SK-N-SH treated with all-trans-retinoic acid at 6 μM for 48 hours (cell line): Measurements from ENCODE around the gene DCTD.

ENCODE experiments used
- BACH2 ChIP-seq: fragments of 250-450 bp; sonication (Bioruptor Pico); IDR thresholded peaks from 2 replicates; pipeline ENCODE4 v1.9.0; 2021; ENCODE audit warnings: mild to moderate bottlenecking, borderline replicate concordance
- ESRRG ChIP-seq: fragments of 250-450 bp; sonication (Bioruptor Pico); IDR thresholded peaks from 2 replicates; pipeline ENCODE4 v1.6.1; 2021; ENCODE audit warnings: mild to moderate bottlenecking
- ISL1 ChIP-seq: fragments of 250-450 bp; sonication (Bioruptor Pico); IDR thresholded peaks from 2 replicates; pipeline ENCODE4 v2.1.2; 2022; ENCODE audit warnings: mild to moderate bottlenecking, moderate library complexity
- PPARA ChIP-seq: fragments of 250-450 bp; sonication (Bioruptor Pico); IDR thresholded peaks from 2 replicates; pipeline ENCODE4 v1.5.0; 2020; ENCODE audit warnings: mild to moderate bottlenecking, borderline replicate concordance
- SNAI2 ChIP-seq: fragments of 250-450 bp; sonication (Bioruptor Pico); IDR thresholded peaks from 2 replicates; pipeline ENCODE4 v1.5.0; 2020; ENCODE audit warnings: mild to moderate bottlenecking, moderate library complexity
- TCF4 ChIP-seq: fragments of 250-450 bp; sonication (Bioruptor Pico); IDR thresholded peaks from 2 replicates; pipeline ENCODE4 v1.8.0; 2021; ENCODE audit warnings: mild to moderate bottlenecking, moderate library complexity, borderline replicate concordance
- ZFP3 ChIP-seq: fragments of 250-450 bp; sonication (Bioruptor Pico); IDR thresholded peaks from 2 replicates; pipeline ENCODE4 v1.5.0; 2020; ENCODE audit warnings: mild to moderate bottlenecking, moderate library complexity
- ZNF565 ChIP-seq: fragments of 450-650 bp; formaldehyde crosslinking; conservative IDR thresholded peaks from 2 replicates; pipeline ENCODE4 v1.5.0; 2020; ENCODE audit warnings: low read depth, mild to moderate bottlenecking, moderate library complexity
- TF ChIP-seq, protein P1 (sequence below): fragments of 250-450 bp; sonication (Bioruptor Pico); IDR thresholded peaks from 2 replicates; pipeline ENCODE4 v1.5.0; 2020; ENCODE audit warnings: mild to moderate bottlenecking, moderate library complexity
- TF ChIP-seq, protein P2 (sequence below): fragments of 250-450 bp; sonication (Bioruptor Pico); IDR thresholded peaks from 2 replicates; pipeline ENCODE4 v1.8.0; 2020; ENCODE audit warnings: mild to moderate bottlenecking, moderate library complexity, borderline replicate concordance
- TF ChIP-seq, protein P3 (sequence below): fragments of 250-450 bp; sonication (Bioruptor Pico); IDR thresholded peaks from 2 replicates; pipeline ENCODE4 v1.5.1; 2020; ENCODE audit warnings: low read depth, mild to moderate bottlenecking, moderate library complexity

- no peak for TF ChIP-seq ZNF565 (CRISPR knock-in tag)
- TF ChIP-seq ZFP3 (CRISPR knock-in tag): no peak
- no peak for TF ChIP-seq PPARA (CRISPR knock-in tag)
- no peak for TF ChIP-seq SNAI2
- TF ChIP-seq TCF4 (CRISPR knock-in tag): no peak
- TF ChIP-seq, protein P1, sequence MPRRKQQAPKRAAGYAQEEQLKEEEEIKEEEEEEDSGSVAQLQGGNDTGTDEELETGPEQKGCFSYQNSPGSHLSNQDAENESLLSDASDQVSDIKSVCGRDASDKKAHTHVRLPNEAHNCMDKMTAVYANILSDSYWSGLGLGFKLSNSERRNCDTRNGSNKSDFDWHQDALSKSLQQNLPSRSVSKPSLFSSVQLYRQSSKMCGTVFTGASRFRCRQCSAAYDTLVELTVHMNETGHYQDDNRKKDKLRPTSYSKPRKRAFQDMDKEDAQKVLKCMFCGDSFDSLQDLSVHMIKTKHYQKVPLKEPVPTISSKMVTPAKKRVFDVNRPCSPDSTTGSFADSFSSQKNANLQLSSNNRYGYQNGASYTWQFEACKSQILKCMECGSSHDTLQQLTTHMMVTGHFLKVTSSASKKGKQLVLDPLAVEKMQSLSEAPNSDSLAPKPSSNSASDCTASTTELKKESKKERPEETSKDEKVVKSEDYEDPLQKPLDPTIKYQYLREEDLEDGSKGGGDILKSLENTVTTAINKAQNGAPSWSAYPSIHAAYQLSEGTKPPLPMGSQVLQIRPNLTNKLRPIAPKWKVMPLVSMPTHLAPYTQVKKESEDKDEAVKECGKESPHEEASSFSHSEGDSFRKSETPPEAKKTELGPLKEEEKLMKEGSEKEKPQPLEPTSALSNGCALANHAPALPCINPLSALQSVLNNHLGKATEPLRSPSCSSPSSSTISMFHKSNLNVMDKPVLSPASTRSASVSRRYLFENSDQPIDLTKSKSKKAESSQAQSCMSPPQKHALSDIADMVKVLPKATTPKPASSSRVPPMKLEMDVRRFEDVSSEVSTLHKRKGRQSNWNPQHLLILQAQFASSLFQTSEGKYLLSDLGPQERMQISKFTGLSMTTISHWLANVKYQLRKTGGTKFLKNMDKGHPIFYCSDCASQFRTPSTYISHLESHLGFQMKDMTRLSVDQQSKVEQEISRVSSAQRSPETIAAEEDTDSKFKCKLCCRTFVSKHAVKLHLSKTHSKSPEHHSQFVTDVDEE (CRISPR knock-in tag): no peak
- TF ChIP-seq BACH2 (CRISPR knock-in tag): no peak
- TF ChIP-seq, protein P2, sequence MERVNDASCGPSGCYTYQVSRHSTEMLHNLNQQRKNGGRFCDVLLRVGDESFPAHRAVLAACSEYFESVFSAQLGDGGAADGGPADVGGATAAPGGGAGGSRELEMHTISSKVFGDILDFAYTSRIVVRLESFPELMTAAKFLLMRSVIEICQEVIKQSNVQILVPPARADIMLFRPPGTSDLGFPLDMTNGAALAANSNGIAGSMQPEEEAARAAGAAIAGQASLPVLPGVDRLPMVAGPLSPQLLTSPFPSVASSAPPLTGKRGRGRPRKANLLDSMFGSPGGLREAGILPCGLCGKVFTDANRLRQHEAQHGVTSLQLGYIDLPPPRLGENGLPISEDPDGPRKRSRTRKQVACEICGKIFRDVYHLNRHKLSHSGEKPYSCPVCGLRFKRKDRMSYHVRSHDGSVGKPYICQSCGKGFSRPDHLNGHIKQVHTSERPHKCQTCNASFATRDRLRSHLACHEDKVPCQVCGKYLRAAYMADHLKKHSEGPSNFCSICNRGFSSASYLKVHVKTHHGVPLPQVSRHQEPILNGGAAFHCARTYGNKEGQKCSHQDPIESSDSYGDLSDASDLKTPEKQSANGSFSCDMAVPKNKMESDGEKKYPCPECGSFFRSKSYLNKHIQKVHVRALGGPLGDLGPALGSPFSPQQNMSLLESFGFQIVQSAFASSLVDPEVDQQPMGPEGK (CRISPR knock-in tag): no peak
- TF ChIP-seq, protein P3, sequence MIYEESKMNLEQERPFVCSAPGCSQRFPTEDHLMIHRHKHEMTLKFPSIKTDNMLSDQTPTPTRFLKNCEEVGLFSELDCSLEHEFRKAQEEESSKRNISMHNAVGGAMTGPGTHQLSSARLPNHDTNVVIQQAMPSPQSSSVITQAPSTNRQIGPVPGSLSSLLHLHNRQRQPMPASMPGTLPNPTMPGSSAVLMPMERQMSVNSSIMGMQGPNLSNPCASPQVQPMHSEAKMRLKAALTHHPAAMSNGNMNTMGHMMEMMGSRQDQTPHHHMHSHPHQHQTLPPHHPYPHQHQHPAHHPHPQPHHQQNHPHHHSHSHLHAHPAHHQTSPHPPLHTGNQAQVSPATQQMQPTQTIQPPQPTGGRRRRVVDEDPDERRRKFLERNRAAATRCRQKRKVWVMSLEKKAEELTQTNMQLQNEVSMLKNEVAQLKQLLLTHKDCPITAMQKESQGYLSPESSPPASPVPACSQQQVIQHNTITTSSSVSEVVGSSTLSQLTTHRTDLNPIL (CRISPR knock-in tag): no peak
- TF ChIP-seq ISL1 (CRISPR knock-in tag): no peak
- no peak for TF ChIP-seq ESRRG
Measured at GRCh38 chr4:182858711-182859110, 58.5 kb downstream of the DCTD start.
